GM10266 (cell line): ENCODE data around the gene TPSAB1.
"Not testable (repeated sequence)": the region's sequence is repeated elsewhere in the genome, so short reads cannot be mapped to it uniquely, and the experiment has no call there.

ENCODE experiments used
- DNase-seq: peaks from one replicate; pipeline ENCODE4 v3.0.0; 2012; ENCODE audit errors: extremely low spot score
- TF ChIP-seq, protein P1 (sequence below): IDR thresholded peaks from 2 replicates; pipeline ENCODE4 v1.5.1; 2012; ENCODE audit warnings: mild to moderate bottlenecking, low read depth; ENCODE audit not compliant: control insufficient read depth, insufficient read depth; ENCODE audit errors: missing control alignments

TPSAB1 gene

DNA sequence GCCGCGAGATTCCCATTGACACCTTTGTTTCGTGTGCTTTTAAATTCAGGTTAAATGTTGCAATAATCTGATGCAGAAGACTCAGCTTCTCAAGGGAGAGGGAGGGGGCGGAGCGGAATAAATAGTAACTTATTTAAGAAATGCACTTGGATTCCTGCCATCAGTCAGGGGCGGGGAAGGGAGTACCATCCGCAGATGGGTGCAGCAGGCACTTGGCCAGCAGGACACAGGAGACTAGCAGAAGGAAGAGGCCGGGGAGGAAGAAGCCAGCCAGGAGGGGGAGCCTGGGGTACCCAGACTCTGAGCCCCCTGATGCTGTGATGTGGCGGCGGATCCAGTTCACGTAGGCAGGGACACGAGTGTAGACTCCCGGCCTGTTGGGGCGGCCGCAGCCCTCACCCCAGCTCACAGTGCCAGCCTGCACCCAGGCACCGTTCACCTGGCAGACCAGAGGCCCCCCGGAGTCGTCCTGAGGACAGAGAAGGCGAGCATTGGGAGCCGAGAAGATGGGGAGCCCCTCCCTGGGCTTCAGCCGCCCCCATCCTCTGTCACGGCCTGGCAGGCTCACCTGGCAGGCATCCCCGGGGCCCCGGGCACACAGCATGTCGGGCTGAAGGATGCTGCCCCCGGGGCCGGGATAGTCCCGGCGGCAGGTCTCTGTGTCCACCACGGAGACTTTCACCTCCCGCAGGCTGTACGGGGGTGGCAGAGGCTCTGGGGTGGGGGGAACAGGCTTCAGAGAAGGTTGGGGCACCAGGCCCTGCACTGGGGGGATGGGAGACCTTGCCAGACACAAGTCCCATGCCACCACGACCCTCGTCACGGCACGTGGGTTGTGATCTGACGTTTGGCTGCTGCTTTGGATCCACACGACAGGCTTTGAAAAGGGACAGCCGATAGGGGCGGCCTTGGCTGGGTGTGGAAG is 18.6 kb upstream of the TPSAB1 start:
- no peak for DNase-seq
- TF ChIP-seq, protein P1, sequence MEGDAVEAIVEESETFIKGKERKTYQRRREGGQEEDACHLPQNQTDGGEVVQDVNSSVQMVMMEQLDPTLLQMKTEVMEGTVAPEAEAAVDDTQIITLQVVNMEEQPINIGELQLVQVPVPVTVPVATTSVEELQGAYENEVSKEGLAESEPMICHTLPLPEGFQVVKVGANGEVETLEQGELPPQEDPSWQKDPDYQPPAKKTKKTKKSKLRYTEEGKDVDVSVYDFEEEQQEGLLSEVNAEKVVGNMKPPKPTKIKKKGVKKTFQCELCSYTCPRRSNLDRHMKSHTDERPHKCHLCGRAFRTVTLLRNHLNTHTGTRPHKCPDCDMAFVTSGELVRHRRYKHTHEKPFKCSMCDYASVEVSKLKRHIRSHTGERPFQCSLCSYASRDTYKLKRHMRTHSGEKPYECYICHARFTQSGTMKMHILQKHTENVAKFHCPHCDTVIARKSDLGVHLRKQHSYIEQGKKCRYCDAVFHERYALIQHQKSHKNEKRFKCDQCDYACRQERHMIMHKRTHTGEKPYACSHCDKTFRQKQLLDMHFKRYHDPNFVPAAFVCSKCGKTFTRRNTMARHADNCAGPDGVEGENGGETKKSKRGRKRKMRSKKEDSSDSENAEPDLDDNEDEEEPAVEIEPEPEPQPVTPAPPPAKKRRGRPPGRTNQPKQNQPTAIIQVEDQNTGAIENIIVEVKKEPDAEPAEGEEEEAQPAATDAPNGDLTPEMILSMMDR: no peak

GRCh38 chr16:1222553-1223354 is 17.8 kb upstream of the TPSAB1 start:
- TF ChIP-seq, protein P1: no peak
- no peak for DNase-seq

DNA sequence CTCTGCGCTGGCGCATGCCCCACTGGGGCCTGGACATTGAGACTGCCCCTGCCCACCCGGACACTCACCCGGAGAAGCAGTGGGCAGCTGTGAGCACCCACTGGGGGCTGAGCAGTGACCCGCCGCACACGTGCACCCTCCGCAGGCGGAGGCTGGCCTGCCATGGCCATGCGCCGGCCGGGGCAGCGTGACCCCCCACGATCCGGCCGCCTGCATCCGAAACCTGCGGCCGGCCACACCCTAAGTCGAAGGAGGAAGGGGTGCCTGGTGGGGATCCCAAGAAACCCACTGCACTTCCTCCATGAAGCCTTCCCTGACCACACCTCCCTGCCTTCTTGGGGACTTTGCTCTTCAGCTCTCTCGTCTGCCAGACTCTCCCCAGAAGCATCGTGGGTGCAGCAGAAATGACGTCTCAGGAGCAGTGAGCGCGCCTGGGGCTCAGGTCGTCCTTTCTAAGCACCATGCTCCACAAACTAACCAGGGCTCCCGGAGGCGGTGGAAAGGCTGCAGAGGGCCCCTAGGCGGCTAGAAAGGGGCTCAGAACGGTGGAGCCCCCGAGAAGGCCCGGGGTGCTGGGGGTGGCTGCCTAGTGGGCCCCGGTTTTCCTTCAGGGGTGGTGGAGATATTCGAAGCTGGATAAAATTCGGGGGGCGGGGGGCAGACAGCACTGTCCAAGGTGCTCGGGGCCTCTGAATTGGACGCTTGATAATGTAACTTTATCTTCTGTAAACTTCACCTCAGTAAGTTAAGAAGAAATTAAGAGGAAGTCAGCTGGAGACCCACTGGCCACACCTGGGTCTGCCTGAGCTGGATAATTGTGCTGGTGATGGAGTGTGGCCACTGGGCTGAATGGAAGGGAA is 16.9 kb upstream of the TPSAB1 start:
- DNase-seq: no peak
- TF ChIP-seq, protein P1: no peak

GRCh38 chr16:1224558-1224957 is 15.9 kb upstream of the TPSAB1 start:
- TF ChIP-seq, protein P1: no peak
- DNase-seq: no peak

- no peak for DNase-seq
- TF ChIP-seq, protein P1: no peak
These were observed 15.5 kb upstream of the TPSAB1 start, which contains the start of gene TPSG1 for GRCh38 chr16:1225051-1225451. TPSG1 (minus strand) TSS chr16:1225268; CDS start chr16:1225252, 16 bp downstream.

GRCh38 chr16:1225728-1226311 is 14.7 kb upstream of the TPSAB1 start:
- not testable (repeated sequence) for DNase-seq

DNA sequence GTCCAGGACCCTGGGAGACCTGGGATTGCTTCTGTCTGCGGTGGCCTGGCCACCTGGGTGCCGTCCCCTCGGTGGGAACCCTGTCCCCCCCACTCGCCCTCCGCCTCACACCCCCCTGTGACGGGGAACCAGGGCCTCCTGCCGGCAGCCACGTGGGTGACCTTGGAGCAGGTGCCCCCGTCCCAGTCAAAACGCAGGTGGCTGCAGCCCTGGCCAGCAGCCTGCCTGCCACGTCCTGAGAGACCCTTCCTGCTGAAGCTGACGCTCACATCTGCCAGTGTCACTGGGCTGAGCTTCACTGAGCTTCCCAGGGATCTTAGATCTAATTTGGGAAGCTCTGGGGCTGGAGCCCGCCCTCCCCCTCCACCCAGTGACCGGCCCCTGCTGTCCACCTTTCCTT is 13.8 kb upstream of the TPSAB1 start:
- not testable (repeated sequence) for DNase-seq

- DNase-seq: not testable (repeated sequence)
These were observed 12.3 kb upstream of the TPSAB1 start for GRCh38 chr16:1228227-1228626.

- DNase-seq: not testable (repeated sequence)
These were observed 11.0 kb upstream of the TPSAB1 start for GRCh38 chr16:1229476-1229875.

DNA sequence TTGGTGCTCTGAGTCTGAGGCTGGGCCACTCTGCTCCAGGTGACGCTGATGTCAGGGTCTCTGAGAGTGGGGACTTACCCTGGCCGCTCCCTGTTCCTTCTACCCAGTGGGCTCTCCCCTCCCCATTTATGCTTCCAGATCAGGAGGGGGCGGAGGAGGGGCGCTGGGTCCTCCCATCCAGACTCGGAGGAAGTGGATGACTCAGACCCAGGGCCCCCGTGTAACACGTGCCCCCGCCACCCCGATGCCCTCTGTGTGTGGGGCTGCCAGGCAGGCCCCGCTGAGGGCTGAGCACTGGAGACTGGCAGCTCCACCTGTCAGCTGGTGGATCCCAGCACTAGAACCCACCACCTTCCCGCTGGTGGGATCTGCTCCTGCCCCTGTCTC is 10.4 kb upstream of the TPSAB1 start, which contains the start of gene TPSB2:
TPSB2 (minus strand) TSS at position 101 of the 387 bp plus-strand sequence. CDS start 233 bp downstream, outside the sequence.
- not testable (repeated sequence) for DNase-seq

GRCh38 chr16:1230471-1231212 is 9.9 kb upstream of the TPSAB1 start:
- DNase-seq: not testable (repeated sequence)

GRCh38 chr16:1231301-1231700 is 9.2 kb upstream of the TPSAB1 start:
- not testable (repeated sequence) for DNase-seq
